Measurements from ENCODE around the gene WNT7B. TPM values are rescaled to one million over a fixed set of nuclear protein-coding genes. Genes with fewer than 3 reads are reported as not detected.

The WNT7B gene
- polyA plus RNA-seq, 2 donors: 6.6 to 6.8 TPM

DNA sequence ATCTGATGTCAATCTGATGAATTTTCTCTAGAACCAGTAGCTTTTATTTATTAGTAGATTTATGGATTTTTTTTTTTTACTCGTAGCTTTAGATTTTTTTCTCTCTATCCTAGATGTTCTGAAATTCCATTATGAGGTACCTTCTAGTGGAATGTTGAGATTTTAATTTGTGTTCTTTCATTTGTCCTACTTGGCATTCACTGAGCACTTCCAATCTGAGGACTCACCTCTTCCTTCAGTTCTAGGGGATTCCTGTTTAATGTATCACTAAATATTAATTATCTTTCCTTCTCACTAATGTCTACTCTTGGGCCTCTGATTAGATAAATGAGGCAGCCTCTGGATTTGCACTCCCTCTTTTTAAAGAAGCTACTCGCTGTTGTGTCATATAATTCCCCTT is 40.2 kb upstream of the WNT7B start:
- Histone ChIP-seq H3K27ac (ENCODE audit: low read depth in 2 of 2, low read length in 1 of 2) (no peak overlapping the region), H3K4me1 (ENCODE audit: control insufficient read depth in 2 of 2, insufficient read depth in 2 of 2, low read length in 1 of 2) (peaks cover 0 to 18% of the 10 kb centered on the region in 2 donors), H3K27me3 (ENCODE audit: control insufficient read depth in 1 of 2, insufficient read depth in 2 of 2, low read length in 2 of 2) (no peaks in the 10 kb centered on the region), H3K36me3 (ENCODE audit: control insufficient read depth in 2 of 2, insufficient read depth in 2 of 2, low read length in 1 of 2) (no peaks in the 10 kb centered on the region), H3K9me3 (ENCODE audit: control insufficient read depth in 2 of 2, insufficient read depth in 1 of 2, low read depth in 1 of 2, low read length in 1 of 2) (no peaks in the 10 kb centered on the region), H3K4me3 (ENCODE audit: low read depth in 1 of 2, low read length in 2 of 2) (no peak overlapping the region)
- 90 to 98% methylated on average over 2 of the region's 2 CpGs for WGBS, 2 donors

GRCh38 chr22:46013460-46014416 is 36.8 kb upstream of the WNT7B start:
- H3K4me3 ChIP-seq (ENCODE audit: low read depth in 1 of 2, low read length in 2 of 2): peak overlapping the region; percentile 60 to 62
- no peaks in the 10 kb centered on the region for H3K27me3 ChIP-seq (ENCODE audit: control insufficient read depth in 1 of 2, insufficient read depth in 2 of 2, low read length in 2 of 2)
- H3K9me3 ChIP-seq (ENCODE audit: control insufficient read depth in 2 of 2, insufficient read depth in 1 of 2, low read depth in 1 of 2, low read length in 1 of 2): peaks cover 0 to 3% of the 10 kb centered on the region in 2 donors
- peak overlapping the region; percentile 98 to 99 for H3K27ac ChIP-seq (ENCODE audit: low read depth in 2 of 2, low read length in 1 of 2)
- no peaks in the 10 kb centered on the region for H3K36me3 ChIP-seq (ENCODE audit: control insufficient read depth in 2 of 2, insufficient read depth in 2 of 2, low read length in 1 of 2)
- H3K4me1 ChIP-seq (ENCODE audit: control insufficient read depth in 2 of 2, insufficient read depth in 2 of 2, low read length in 1 of 2): peaks cover 0 to 28% of the 10 kb centered on the region in 2 donors
- 1% methylated on average over 55 to 56 of the region's 56 CpGs for WGBS, 2 donors

DNA sequence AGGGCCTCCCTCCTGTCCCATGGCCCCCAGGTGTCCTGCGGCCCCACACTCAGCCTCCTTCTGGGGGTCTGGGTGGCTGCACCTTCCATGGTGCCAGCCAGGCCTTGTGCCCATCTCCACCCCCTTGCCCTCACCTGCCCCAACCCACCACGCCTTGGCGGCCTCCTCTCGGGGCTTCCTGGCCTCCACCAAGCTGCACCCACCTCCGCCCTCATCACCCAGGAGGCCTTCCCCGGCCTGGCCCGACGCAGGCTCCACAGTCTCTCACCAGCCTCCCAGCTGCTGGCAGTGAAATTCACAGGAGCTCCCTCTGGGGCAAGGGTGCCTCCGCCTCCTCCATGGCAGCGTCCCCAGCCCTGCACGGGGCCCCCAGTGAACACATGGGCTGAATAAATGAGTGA is 35.9 kb upstream of the WNT7B start:
- Histone ChIP-seq H3K36me3 (ENCODE audit: control insufficient read depth in 2 of 2, insufficient read depth in 2 of 2, low read length in 1 of 2) (no peaks in the 10 kb centered on the region), H3K4me1 (ENCODE audit: control insufficient read depth in 2 of 2, insufficient read depth in 2 of 2, low read length in 1 of 2) (peaks cover 0 to 34% of the 10 kb centered on the region in 2 donors)

DNA sequence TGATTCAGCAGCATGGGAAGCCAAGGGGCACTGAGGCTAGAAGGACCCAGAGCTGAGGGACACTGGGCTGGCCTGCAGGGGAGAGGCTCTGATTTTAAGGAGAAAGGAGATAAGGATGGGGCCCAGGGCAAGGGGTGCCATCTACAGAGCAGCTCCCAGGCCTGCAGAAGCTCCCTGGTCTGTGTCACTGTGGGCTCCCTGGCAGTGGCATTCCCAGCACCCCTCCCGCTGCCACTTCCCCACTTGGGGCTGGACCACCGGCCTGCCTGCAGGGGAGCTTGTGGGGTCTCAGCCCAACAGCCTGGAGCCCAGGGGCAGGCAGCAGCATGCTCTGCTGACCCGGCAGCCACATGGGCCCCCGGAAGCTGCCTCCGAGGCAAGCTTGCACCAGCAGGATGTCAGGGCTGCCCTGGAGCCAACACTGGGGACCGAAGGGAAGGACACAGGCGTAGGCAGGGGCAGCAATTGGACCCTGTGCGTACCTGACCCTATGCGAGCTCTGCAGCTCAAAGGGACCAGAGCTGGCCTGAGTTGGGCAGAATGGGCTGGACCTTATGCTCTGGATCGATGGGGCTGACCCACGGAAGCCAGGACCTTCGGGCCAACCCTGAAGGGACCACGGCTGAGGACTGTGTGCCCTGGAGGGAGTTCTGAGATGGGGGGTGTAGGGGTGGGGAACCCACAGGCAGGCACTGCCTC is 35.4 kb upstream of the WNT7B start:
- Histone ChIP-seq H3K9me3 (ENCODE audit: control insufficient read depth in 2 of 2, insufficient read depth in 1 of 2, low read depth in 1 of 2, low read length in 1 of 2) (peaks cover 0 to 3% of the 10 kb centered on the region in 2 donors), H3K27me3 (ENCODE audit: control insufficient read depth in 1 of 2, insufficient read depth in 2 of 2, low read length in 2 of 2) (no peaks in the 10 kb centered on the region), H3K36me3 (ENCODE audit: control insufficient read depth in 2 of 2, insufficient read depth in 2 of 2, low read length in 1 of 2) (no peaks in the 10 kb centered on the region), H3K4me1 (ENCODE audit: control insufficient read depth in 2 of 2, insufficient read depth in 2 of 2, low read length in 1 of 2) (peaks cover 0 to 39% of the 10 kb centered on the region in 2 donors), H3K27ac (ENCODE audit: low read depth in 2 of 2, low read length in 1 of 2) (peak overlapping the region; percentile 98 to 99), H3K4me3 (ENCODE audit: low read depth in 1 of 2, low read length in 2 of 2) (peak overlapping the region in 1 of 2 donors; percentile 4)
- 76 to 87% methylated on average over 13 of the region's 13 CpGs for WGBS, 2 donors

More for the DNA sequence above, 35.9 kb upstream of the WNT7B start:
- Histone ChIP-seq H3K27ac (ENCODE audit: low read depth in 2 of 2, low read length in 1 of 2) (peak overlapping the region; percentile 98 to 99), H3K4me3 (ENCODE audit: low read depth in 1 of 2, low read length in 2 of 2) (no peak overlapping the region), H3K27me3 (ENCODE audit: control insufficient read depth in 1 of 2, insufficient read depth in 2 of 2, low read length in 2 of 2) (no peaks in the 10 kb centered on the region), H3K9me3 (ENCODE audit: control insufficient read depth in 2 of 2, insufficient read depth in 1 of 2, low read depth in 1 of 2, low read length in 1 of 2) (peaks cover 0 to 3% of the 10 kb centered on the region in 2 donors)
- 40 to 42% methylated on average over 11 of the region's 11 CpGs for WGBS, 2 donors

GRCh38 chr22:46011627-46012181 is 34.7 kb upstream of the WNT7B start:
- no peak overlapping the region for H3K4me3 ChIP-seq (ENCODE audit: low read depth in 1 of 2, low read length in 2 of 2)
- peaks cover 0 to 3% of the 10 kb centered on the region in 2 donors for H3K9me3 ChIP-seq (ENCODE audit: control insufficient read depth in 2 of 2, insufficient read depth in 1 of 2, low read depth in 1 of 2, low read length in 1 of 2)
- H3K27me3 ChIP-seq (ENCODE audit: control insufficient read depth in 1 of 2, insufficient read depth in 2 of 2, low read length in 2 of 2): no peaks in the 10 kb centered on the region
- peaks cover 0 to 45% of the 10 kb centered on the region in 2 donors for H3K4me1 ChIP-seq (ENCODE audit: control insufficient read depth in 2 of 2, insufficient read depth in 2 of 2, low read length in 1 of 2)
- H3K27ac ChIP-seq (ENCODE audit: low read depth in 2 of 2, low read length in 1 of 2): peak overlapping the region in 1 of 2 donors; percentile 41
- no peaks in the 10 kb centered on the region for H3K36me3 ChIP-seq (ENCODE audit: control insufficient read depth in 2 of 2, insufficient read depth in 2 of 2, low read length in 1 of 2)
- WGBS, 2 donors: 74 to 88% methylated on average over 18 of the region's 18 CpGs

DNA sequence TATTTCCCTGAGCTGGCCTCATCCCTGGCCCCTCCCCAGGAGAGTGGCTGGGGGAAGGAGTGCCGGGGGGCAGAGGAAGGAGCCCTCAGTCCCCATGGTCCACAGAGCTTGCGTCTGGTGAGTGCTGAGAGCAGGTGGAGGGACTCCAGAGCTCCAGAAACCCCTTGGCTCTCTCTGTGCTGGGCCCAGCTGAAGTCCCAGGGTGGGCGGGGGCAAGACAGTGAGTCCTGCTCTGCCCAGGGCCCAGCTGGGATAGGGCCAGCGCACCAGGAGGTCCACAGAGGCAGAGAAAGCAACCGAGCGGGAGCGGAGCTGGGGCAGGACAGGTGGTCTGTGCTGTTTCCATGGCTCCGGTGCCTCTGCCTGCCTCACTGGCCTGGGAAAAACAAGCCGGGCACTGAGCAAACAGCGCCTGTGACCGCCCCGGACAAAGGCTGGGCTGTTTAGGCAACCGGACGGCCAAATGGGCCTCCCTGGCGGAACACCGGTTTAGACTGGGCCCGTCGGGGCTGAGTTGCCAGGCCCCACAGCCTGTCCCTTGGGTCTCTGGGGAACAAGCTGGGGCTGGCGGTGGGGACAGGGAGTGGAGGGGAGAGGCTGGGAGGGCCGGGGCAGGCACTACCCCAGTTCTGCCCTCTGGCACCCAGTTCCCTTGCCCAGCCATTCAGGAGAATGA is 34.1 kb upstream of the WNT7B start:
- Histone ChIP-seq H3K27me3 (ENCODE audit: control insufficient read depth in 1 of 2, insufficient read depth in 2 of 2, low read length in 2 of 2) (no peaks in the 10 kb centered on the region), H3K4me3 (ENCODE audit: low read depth in 1 of 2, low read length in 2 of 2) (no peak overlapping the region), H3K9me3 (ENCODE audit: control insufficient read depth in 2 of 2, insufficient read depth in 1 of 2, low read depth in 1 of 2, low read length in 1 of 2) (peaks cover 0 to 3% of the 10 kb centered on the region in 2 donors), H3K27ac (ENCODE audit: low read depth in 2 of 2, low read length in 1 of 2) (peak overlapping the region; percentile 32 to 59), H3K4me1 (ENCODE audit: control insufficient read depth in 2 of 2, insufficient read depth in 2 of 2, low read length in 1 of 2) (peaks cover 0 to 48% of the 10 kb centered on the region in 2 donors), H3K36me3 (ENCODE audit: control insufficient read depth in 2 of 2, insufficient read depth in 2 of 2, low read length in 1 of 2) (no peaks in the 10 kb centered on the region)
- 78 to 83% methylated on average over 17 to 20 of the region's 20 CpGs for WGBS, 2 donors

DNA sequence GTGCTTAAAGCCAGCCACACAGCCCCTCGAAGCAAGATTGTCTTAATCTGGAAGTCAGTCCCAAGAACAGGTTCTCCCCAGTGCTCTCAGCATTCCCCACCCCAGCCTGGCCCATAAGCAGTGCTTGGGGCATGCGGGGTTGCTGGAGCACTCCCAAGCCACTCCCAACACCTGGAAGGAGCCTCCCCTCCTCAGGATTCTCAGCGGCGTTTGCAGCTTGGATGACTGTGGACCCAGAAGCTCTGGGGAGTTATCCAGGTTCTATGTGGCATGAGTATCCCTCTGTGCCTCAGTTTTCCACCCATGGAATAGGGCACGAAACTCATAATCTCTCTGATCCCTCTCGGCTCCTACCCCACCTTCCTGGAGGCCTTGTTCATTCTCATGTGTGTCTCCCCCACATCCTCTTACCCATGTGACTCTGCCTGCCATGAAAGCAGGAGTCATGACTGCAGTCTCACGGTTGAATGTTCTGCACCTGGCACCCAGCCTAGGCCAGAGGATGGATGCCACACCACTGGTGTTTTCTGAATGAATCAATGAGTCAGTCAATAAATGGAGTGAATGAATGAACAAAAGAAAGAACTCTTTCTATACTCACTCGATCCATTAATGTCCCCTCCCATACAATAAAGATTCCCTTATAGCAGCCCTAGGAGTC is 33.4 kb upstream of the WNT7B start:
- 60 to 71% methylated on average over 8 of the region's 8 CpGs for WGBS, 2 donors
- Histone ChIP-seq H3K36me3 (ENCODE audit: control insufficient read depth in 2 of 2, insufficient read depth in 2 of 2, low read length in 1 of 2) (no peaks in the 10 kb centered on the region), H3K9me3 (ENCODE audit: control insufficient read depth in 2 of 2, insufficient read depth in 1 of 2, low read depth in 1 of 2, low read length in 1 of 2) (peaks cover 0 to 3% of the 10 kb centered on the region in 2 donors), H3K27me3 (ENCODE audit: control insufficient read depth in 1 of 2, insufficient read depth in 2 of 2, low read length in 2 of 2) (no peaks in the 10 kb centered on the region), H3K4me3 (ENCODE audit: low read depth in 1 of 2, low read length in 2 of 2) (no peak overlapping the region), H3K4me1 (ENCODE audit: control insufficient read depth in 2 of 2, insufficient read depth in 2 of 2, low read length in 1 of 2) (peaks cover 0 to 48% of the 10 kb centered on the region in 2 donors), H3K27ac (ENCODE audit: low read depth in 2 of 2, low read length in 1 of 2) (peak overlapping the region in 1 of 2 donors; percentile 65)

DNA sequence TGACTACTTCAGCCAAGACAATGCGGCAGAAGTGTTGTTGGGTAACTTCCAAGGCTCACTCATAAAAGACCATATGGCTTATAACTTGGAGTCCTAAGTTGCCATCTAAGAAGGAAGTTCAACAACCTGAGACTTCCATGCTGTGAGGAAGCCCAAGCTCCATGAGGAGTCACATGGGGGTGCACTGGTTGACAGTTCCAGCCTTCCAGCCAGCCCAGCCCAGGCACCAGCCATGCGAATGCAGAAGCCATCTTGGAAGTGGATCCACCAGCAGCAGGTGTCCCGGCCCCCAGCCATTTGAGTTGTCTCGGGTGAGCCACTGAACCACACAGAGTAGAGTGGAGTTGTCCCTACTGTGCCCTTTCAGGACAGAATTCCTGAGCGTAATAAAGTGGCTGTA is 32.8 kb upstream of the WNT7B start:
- WGBS, 2 donors: 97 to 98% methylated on average over 5 of the region's 5 CpGs
- Histone ChIP-seq H3K4me3 (ENCODE audit: low read depth in 1 of 2, low read length in 2 of 2) (no peak overlapping the region), H3K27ac (ENCODE audit: low read depth in 2 of 2, low read length in 1 of 2) (peak overlapping the region in 1 of 2 donors; percentile 65), H3K27me3 (ENCODE audit: control insufficient read depth in 1 of 2, insufficient read depth in 2 of 2, low read length in 2 of 2) (no peaks in the 10 kb centered on the region), H3K36me3 (ENCODE audit: control insufficient read depth in 2 of 2, insufficient read depth in 2 of 2, low read length in 1 of 2) (no peaks in the 10 kb centered on the region), H3K9me3 (ENCODE audit: control insufficient read depth in 2 of 2, insufficient read depth in 1 of 2, low read depth in 1 of 2, low read length in 1 of 2) (peaks cover 0 to 3% of the 10 kb centered on the region in 2 donors), H3K4me1 (ENCODE audit: control insufficient read depth in 2 of 2, insufficient read depth in 2 of 2, low read length in 1 of 2) (peaks cover 0 to 45% of the 10 kb centered on the region in 2 donors)

Measured in esophagus (tissue), 2 donors.